Kidney (tissue), 14 donors: ENCODE measurements around the gene LIN28A. TPM values are rescaled to one million over a fixed set of nuclear protein-coding genes. Genes with fewer than 3 reads are reported as not detected.

Experiments used
- DNase-seq, 5 donors: peaks; one replicate each; pipeline ENCODE4 v3.0.0-alpha.2; 2013 to 2020
- FAIRE-seq: peaks from 2 replicates; lab custom pipeline; 2012; peaks lifted over from hg19 to GRCh38; lab: Jason Lieb, UNC
- H3K27ac ChIP-seq, 2 donors: one replicate each; pipeline ENCODE4 v1.7.0; 2013; ENCODE audit warnings: low read depth in 2 of 2, low read length in 2 of 2, inconsistent platforms in 1 of 2
- H3K27me3 ChIP-seq: one replicate; pipeline ENCODE4 v1.7.1; 2013; ENCODE audit warnings: low read length, inconsistent platforms; ENCODE audit not compliant: control insufficient read depth, insufficient read depth
- H3K36me3 ChIP-seq, 3 donors: one replicate each; pipeline versions ENCODE4 v1.7.0 to v1.7.1; 2013; ENCODE audit warnings: low read length in 3 of 3, control low read depth in 1 of 3, inconsistent platforms in 1 of 3; ENCODE audit not compliant: insufficient read depth in 3 of 3, control insufficient read depth in 2 of 3
- H3K4me1 ChIP-seq, 3 donors: one replicate each; pipeline versions ENCODE4 v1.7.0 to v1.7.1; 2013; ENCODE audit warnings: low read length in 3 of 3, inconsistent platforms in 1 of 3, low read depth in 1 of 3; ENCODE audit not compliant: control insufficient read depth in 2 of 3, insufficient read depth in 2 of 3
- H3K4me3 ChIP-seq, 3 donors: one replicate each; pipeline versions ENCODE4 v1.7.0 to v1.8.1; 2013; ENCODE audit warnings: low read length in 3 of 3, control low read depth in 1 of 3, inconsistent platforms in 1 of 3
- H3K9ac ChIP-seq, 3 donors: one replicate each; pipeline versions ENCODE4 v1.7.0 to v1.7.1; 2013; ENCODE audit warnings: low read length in 3 of 3, control low read depth in 1 of 3, inconsistent platforms in 1 of 3
- H3K9me3 ChIP-seq, 3 donors: one replicate each; pipeline versions ENCODE4 v1.7.0 to v1.7.1; 2013; ENCODE audit warnings: low read length in 3 of 3, control low read depth in 1 of 3, inconsistent platforms in 1 of 3; ENCODE audit not compliant: control insufficient read depth in 2 of 3, insufficient read depth in 1 of 3
- CTCF ChIP-seq: IDR thresholded peaks from 3 replicates; pipeline ENCODE4 v1.5.1; 2012; ENCODE audit warnings: mild to moderate bottlenecking, moderate library complexity, borderline replicate concordance; ENCODE audit not compliant: insufficient read depth; ENCODE audit errors: extremely low read depth
- intact Hi-C: fragments of 100-400 bp; cut with DNase I; formaldehyde crosslinking; loops from one replicate; pipeline ENCODE4 v1.11.1; 2022
- polyA plus RNA-seq: library from polyadenylated mRNA; stranded (reverse); fragments of 350-450 nt; fragmentation: Illumina TruSeq; extraction: RNeasy Lipid Tissue Mini Kit (QIAGEN cat#74804); gene quantifications from one replicate; pipeline ENCODE4 v1.2.3, GENCODE V29; 2014; ENCODE audit warnings: low read depth, low replicate concordance; ENCODE audit not compliant: insufficient read depth
- total RNA-seq: library from RNA; stranded (reverse); fragmentation: NEBNext Ultra II Directional; extraction: Animal tissue kit (Norgen Biotek cat#: 25700); gene quantifications from one replicate; pipeline ENCODE4 v1.2.1, GENCODE V29; 2021
- donor health status: control.
- donor health status: control.
- donor health status: control.
- donor health status: control.
- donor health status: control.
- donor health status: DM: yes; HTN: yes; CAD: no.
- donor health status: Normal renal cell carcinoma (clear cell type).

LIN28A gene
- total and polyA plus RNA-seq, 2 donors from 2014 or later = not detected

GRCh38 chr1:26363549-26364448 is 46.8 kb upstream of the LIN28A start:
- FAIRE-seq (no peak), DNase-seq (peak; percentile 80 to 90 (median 83))
- H3K9me3 ChIP-seq = no peaks in the 10 kb centered on the region
- H3K9ac ChIP-seq = no peak overlapping the region
- no peaks in the 10 kb centered on the region for H3K36me3 ChIP-seq
- H3K27me3 ChIP-seq = peaks cover 9% of the 10 kb centered on the region
- peaks cover 0 to 2% (median 0%) of the 10 kb centered on the region in 3 donors for H3K4me1 ChIP-seq
- no peak overlapping the region for H3K4me3 ChIP-seq
- intact Hi-C loops = no loop called here
- H3K27ac ChIP-seq = no peak overlapping the region
- TF ChIP-seq CTCF = peak; percentile 85

DNA sequence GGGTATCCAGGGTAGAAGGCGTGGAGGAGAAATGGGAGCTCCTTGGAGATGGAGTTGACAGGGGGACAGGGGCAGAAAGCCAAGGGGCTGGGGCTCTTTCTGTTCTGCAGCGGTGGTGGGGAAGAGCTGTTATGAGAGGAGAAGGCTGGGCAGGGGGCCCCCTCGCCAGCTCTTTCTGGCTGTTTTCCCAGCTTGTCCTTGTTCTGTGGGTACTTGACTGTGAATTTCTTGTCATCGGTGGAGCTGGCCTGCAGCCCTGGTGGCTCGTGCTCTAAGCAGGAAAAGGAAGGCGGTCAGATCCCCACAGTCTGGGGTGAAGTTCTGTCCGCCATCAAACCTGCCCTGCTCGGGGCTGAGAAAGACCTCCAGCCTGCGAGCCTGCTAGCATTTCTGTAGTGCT is 45.7 kb upstream of the LIN28A start:
- intact Hi-C loops = no loop called here
- no peaks in the 10 kb centered on the region for H3K36me3 ChIP-seq
- FAIRE-seq = no peak

GRCh38 chr1:26367441-26367840 is 43.2 kb upstream of the LIN28A start:
- Histone ChIP-seq H3K4me1 (no peaks in the 10 kb centered on the region), H3K9ac (no peak overlapping the region), H3K4me3 (no peak overlapping the region), H3K27me3 (no peaks in the 10 kb centered on the region), H3K36me3 (no peaks in the 10 kb centered on the region), H3K9me3 (no peaks in the 10 kb centered on the region), H3K27ac (no peak overlapping the region)
- FAIRE-seq = no peak
- no peak for TF ChIP-seq CTCF
- no peak for DNase-seq
- intact Hi-C loops = no loop called here

More for the DNA sequence above, 45.7 kb upstream of the LIN28A start:
- peaks cover 0 to 2% (median 0%) of the 10 kb centered on the region in 3 donors for H3K4me1 ChIP-seq
- H3K27me3 ChIP-seq = peaks cover 9% of the 10 kb centered on the region
- no peak overlapping the region for H3K4me3 ChIP-seq
- H3K9me3 ChIP-seq = no peaks in the 10 kb centered on the region
- no peak for DNase-seq
- H3K27ac ChIP-seq = no peak overlapping the region
- H3K9ac ChIP-seq = no peak overlapping the region
- no peak for TF ChIP-seq CTCF
